NCI-H2107 treated with DMSO at 0.1 percent for 48 hours (cell line): ENCODE measurements around the gene ANKRD40CL.
"Not testable (repeated sequence)": the region's sequence is repeated elsewhere in the genome, so short reads cannot be mapped to it uniquely, and the experiment has no call there.

ENCODE experiments used
- DNase-seq: peaks from one replicate; lab custom pipeline; 2025; ENCODE audit not compliant: unreplicated experiment; lab: John Stamatoyannopoulos, UW

ANKRD40CL gene

GRCh38 chr17:50767446-50767845, at the start of gene ANKRD40CL:
Gene ANKRD40CL (minus strand): TSS chr17:50767518. CDS start chr17:50766913, 605 bp downstream.
- DNase-seq = no peak

GRCh38 chr17:50816271-50816670, 49.0 kb upstream of the ANKRD40CL start:
- DNase-seq = no peak

DNA sequence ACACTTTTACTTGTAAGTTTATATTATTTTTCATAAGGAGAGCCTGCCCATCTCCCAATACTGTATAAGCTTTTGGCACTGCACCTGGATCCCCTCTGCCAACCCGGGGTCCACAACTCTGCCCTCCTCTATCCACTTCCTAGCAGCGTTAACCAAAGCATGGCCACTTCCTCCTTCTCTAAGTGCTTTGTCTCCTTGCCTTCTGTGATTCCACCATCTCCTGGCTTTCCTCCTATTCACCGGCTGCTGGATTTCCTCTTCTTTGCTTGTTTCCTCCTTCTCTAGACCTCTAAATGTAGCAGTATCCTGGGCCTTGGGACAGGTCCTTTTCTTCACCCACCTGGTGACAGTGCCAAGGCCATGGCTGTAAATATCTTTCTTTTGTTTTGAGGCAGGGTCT, 48.1 kb upstream of the ANKRD40CL start:
- no peak for DNase-seq

DNA sequence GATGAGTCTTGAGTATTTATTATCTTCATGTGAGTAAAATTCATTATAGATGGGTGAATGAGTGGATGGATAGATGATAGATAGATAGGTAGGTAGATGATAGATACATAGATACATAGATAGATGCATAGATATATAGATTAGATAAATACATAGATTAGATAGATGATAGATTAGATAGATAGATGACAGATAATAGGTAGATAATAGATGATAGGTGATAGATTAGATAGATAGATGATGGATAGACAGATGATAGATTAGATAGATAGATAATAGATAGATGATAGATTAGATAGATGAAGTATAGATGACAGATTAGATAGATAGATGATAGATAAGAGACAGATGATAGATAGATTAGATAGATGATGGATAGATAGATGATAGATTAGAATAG, 46.3 kb upstream of the ANKRD40CL start:
- no peak for DNase-seq

- no peak for DNase-seq
Observed at GRCh38 chr17:50808888-50809287, 41.6 kb upstream of the ANKRD40CL start.

DNA sequence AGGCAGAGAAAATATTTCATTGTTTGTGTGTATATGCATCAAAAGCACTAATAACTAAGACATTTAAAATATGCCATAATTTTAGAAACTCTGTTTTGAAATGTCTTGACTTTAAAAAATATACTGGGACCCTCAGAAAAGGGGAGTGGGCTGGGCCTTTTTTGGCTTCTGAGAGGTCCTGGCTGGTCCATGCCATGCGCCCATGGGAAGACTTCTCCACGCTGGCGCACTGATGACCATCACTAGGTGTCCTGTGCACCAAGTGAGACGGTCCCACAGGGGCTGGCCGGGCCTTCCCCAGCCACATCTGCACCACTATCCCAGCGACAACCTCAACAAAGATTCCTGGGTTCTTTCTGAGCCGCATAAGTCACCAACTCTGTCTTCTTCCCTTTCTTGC, 41.1 kb upstream of the ANKRD40CL start:
- DNase-seq = no peak

GRCh38 chr17:50807675-50808074, 40.4 kb upstream of the ANKRD40CL start:
- DNase-seq = no peak

- no peak for DNase-seq
Observed at GRCh38 chr17:50807009-50807408, 39.7 kb upstream of the ANKRD40CL start.

GRCh38 chr17:50806141-50806643, 38.9 kb upstream of the ANKRD40CL start:
- DNase-seq = no peak

DNA sequence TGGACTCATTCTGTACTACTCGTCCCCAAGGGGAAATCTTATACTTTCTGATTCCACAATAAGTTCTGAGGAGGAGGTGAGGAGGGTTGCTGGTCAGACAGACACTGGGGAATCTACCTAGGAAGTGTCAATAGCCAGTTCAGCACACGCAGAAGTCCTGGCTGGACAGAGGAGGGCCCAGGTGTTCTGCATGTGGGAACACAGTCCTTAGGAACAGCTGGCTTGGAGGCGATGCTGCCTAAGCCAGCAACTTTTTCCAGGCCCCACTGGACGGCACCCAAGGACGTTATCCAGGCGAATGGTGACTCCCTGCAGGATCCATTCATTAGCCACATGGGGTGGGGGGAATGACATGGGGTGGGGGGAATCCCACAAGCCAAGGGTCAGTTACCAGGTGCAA, 38.2 kb upstream of the ANKRD40CL start:
- DNase-seq = no peak

DNA sequence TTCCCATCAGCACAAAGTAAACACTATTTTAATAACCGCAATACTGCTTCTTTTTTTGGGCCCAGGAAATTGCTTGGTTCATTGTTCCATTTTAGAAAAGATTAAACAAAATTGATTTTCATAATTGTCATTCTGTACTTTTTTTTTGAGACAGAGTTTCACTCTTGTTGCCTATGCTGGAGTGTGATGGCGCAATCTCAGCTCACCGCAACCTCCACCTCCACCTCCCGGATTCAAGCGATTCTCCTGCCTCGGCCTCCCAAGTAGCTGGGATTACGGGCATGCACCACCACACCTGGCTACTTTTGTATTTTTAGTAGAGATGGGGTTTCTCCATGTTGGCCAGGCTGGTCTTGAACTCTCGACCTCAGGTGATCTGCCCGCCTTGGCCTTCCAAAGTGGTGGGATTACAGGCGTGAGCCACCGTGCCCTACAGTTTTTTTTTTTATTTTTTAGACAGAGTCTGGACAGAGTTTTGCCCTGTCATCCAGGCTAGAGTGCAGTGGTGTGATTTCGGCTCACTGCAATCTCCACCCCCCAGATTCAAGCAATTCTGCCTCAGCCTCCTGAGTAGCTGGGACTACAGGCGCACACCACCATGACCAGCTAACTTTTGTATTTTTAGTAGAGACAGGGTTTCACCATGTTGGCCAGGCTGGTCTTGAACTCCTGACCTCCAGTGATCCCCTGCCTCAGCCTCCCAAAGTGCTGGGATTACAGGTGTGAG, 37.6 kb upstream of the ANKRD40CL start:
- not testable (repeated sequence) for DNase-seq

GRCh38 chr17:50803676-50804075, 36.4 kb upstream of the ANKRD40CL start:
- DNase-seq = no peak

GRCh38 chr17:50802609-50803571, 35.6 kb upstream of the ANKRD40CL start:
- no peak for DNase-seq

DNA sequence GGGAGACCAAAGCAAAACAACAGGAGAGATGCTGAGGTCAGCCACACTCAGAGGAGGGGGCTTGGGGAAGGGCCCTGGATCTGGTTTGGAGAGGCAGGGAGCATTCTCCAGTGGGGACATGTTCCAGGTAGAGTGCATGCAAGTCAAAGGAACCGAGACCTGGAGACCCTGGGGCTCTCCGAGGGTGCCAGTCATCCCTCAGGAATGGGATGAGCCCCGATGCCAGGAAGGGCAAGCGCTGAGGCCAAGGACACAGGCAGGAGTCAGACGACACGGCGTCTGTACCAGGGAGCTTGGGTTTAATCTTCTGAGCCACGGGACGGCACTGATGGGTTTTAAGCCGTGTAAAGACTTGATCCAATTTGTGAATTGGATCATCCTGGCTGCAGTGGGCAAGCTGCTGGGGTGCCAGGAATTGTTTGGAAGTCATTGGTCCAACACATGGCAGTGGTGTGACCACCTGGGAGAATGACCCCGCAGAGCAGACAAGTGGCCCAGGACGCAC, 32.9 kb upstream of the ANKRD40CL start:
- no peak for DNase-seq

DNA sequence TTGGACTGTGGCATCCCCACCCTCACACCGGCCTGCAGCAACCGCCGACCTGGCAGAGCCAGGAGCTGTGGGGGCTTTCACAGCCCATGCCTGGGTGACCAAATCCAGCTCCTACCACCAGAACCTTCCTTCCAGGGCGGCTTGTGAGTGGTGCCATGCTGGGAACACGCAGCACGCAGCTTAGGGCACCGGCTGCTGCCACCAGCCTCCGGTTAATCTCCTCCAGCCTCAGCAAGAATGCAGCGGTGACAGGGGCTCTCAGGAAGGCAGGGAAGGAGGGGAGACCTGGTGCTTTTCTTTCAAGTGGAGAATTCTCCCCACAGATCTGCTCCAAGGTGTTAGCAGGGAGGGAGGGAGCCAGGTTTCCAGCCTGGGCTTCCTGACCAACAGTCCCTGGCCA, 32.3 kb upstream of the ANKRD40CL start:
- DNase-seq = no peak

GRCh38 chr17:50798424-50799288, 31.3 kb upstream of the ANKRD40CL start:
- no peak for DNase-seq

GRCh38 chr17:50797135-50797810, 30.0 kb upstream of the ANKRD40CL start:
- no peak for DNase-seq

DNA sequence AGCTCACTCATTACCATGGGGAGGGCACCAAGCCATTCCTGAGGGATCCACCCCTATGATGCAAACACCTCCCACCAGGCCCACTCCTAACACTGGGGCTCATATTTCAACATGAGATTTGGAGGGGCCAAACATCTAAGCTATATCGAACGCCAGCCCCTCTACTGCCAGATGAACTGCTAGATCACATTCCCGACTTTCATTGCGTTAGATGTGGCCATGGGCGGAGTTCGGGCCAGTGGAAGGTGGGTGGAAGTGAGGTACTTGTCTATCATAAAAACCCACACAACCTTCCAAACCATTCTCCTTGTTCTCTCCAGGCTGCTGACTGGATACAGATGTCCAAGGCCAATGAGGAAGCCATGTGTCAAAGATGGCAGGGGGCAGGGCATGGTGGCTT, 27.0 kb upstream of the ANKRD40CL start:
- DNase-seq = no peak

DNA sequence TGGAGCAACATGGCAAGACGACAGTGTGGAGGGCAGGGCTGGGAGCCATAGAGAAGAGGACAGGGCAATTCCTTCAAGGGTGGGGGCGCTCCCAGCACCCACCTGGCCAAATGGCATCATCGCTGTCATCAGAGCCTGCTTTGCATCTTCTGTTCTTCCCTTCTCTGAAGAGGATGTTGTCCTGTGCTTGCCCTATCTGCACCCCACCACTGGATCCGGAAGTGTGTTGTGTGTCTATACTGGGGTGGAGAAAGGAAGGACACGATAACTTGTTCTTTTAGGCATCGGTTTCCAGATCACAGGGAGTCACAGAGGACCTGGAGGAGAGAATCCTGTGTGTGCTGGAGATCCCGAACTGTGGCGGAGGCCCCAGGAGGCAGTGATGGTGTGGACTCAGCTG, 25.7 kb upstream of the ANKRD40CL start:
- no peak for DNase-seq

GRCh38 chr17:50792132-50792531, 24.8 kb upstream of the ANKRD40CL start:
- DNase-seq = no peak
